CD4-positive, alpha-beta T cell treated with Interferon gamma for 1 hour (primary cell): ENCODE results near the gene NAB2.

ENCODE experiments used
- DNase-seq: peaks from one replicate; pipeline ENCODE4 v3.0.0-alpha.2; 2020

Gene NAB2

DNA sequence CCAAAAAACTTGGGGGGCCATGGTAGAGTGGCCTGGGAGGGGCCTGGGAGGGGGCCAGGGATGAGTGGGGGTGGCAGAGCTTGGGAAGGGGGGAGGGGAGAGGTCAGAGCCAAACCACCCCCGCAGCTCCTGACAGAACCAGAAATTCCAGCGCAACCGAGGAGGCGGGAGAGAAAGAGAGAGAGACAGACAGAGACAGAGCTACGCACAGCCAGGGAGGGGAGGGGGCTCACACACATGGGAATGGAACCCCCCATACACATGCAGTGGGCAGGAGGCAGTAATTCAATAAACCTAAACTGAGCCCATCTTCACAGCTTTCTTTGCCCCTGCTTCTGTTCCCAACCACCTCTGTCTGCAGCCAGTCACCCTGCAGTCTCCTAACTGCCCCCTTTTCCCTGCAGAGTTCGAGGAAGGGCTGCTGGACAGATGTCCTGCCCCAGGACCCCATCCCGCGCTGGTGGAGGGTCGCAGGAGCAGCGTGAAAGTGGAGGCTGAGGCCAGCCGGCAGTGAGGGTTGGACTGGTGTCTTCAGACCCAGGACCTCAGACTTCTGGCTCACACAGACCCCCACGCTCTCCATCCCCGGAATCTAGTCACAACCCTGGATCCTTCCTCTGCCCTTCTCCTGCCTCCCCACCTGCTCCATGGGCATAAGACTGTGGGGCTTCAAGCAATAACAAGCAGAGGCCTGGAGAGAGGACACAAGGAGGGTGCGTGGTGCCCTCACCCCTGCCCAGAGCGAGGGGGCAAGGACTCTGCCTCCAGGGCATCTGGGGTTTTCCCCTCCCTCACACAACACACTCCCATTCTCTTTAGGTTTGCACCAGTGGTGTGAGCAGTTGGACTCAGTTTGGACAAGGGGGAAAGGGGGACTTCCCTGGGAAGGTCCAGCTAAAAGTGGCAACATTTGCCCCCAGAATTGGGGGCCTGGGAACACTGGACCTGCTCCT lies 5.6 kb downstream of the NAB2 start:
- DNase-seq: no peak

DNA sequence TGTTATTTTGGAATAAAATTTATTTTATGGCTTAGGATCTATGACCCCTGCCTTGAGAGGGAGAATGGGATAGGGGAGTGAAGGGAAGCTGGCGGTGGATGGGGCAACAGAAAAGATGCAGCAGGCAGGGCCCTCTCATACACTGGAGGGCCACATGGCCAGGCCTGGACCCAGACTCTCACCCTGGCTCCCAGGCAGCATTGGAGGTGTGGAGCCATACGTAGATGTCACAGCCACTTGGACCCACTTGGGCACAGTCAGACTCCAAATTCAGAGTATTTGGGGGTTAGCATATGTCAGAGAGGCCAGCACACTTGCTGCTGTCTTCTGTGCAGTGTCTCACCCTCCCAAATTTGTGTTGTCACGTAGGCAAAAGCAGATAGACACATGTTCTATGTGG lies 6.5 kb downstream of the NAB2 start:
- no peak for DNase-seq

DNA sequence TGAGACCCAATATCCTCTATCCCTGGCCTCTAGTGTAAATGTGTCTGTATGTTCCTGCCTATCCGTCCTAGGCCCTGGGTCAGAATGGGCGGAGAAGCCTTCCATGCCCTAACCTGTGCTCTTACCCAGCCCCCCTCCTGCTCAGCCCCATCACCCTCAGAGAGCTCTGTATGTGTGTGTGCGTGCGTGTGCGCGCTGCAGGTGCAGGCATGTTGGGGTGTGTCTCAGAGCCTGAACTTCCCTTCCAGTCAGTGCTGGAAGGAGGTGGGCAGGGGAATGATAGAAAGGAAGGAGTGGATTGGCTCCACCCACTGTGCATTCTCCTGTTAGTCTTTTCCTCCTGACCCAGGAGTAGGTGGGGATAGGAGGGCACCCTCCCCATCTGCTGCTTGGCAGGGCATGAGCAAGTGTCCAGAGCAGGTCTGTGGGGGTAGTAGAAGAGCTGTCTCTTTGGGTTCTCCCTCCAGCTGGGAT lies 7.2 kb downstream of the NAB2 start:
- no peak for DNase-seq

DNA sequence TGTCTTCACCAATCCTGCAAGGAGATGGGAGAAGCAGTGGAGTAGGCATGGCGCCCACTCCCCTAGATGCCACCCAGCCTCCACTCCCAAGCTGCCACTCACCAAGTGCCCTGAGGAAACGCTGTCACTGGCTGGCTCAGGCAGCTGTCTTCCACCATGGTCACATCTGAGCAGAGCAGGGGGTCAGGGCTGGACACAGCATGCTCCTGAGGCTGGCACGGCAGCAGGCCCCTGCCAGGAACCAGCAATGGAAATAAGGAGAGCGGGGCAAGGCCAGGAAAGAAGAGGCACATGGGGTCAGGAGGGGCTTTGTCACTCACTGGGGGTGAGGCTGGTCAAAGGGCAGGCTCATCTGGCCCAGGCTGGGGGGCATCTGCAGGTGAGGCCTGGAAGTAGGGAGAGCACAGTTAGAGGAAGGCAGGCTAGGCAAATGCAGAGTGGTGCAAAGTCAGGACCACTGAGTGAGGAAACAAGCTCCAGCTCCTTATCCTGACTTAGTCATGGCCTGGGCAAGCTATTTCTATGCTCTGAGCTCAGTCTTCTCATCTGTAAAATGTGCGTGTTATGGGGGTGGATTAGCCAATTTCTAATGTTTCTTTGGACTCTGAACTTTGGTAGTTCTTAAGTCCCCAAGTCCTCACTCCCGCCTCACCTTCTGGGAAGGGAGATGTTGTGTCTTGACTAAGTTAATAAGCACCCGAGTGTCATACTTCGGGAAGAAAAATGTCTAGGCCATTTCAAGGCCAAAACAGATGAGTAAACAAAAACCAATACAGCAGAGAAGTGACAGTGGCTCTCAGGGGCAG lies 8.0 kb downstream of the NAB2 start:
- no peak for DNase-seq

DNA sequence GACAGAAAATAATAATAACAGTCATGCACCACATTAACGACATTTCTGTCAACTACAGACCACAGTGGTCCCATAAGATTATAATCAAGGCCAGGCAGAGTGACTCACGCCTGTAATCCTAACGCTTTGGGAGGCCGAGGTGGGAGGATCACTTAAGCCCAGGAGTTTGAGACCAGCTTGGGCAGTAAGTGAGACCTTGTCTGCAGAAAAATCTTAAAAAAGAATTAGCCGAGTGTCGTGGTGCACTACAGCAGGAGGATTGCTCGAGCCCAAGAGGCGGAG lies 8.6 kb downstream of the NAB2 start:
- DNase-seq: no peak

DNA sequence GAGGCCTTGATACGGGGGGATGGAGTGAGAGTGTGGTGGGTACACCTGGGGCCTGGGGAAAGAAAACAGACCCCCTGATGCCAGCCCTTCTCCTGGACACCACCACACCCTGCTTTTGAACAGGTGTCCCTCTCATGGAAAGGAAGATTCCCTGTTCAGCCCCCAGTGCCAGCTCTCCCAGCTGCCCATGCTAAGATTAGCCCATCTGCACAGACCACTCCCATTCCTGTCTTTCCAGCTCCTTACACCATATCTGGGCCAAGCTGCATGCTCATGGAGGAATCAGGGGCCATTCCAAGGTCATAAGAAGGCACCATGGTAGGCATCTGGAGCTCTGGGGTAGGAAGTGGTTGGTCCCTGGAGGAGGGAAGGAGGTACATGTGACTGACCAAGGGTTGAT lies 9.6 kb downstream of the NAB2 start:
- no peak for DNase-seq

DNA sequence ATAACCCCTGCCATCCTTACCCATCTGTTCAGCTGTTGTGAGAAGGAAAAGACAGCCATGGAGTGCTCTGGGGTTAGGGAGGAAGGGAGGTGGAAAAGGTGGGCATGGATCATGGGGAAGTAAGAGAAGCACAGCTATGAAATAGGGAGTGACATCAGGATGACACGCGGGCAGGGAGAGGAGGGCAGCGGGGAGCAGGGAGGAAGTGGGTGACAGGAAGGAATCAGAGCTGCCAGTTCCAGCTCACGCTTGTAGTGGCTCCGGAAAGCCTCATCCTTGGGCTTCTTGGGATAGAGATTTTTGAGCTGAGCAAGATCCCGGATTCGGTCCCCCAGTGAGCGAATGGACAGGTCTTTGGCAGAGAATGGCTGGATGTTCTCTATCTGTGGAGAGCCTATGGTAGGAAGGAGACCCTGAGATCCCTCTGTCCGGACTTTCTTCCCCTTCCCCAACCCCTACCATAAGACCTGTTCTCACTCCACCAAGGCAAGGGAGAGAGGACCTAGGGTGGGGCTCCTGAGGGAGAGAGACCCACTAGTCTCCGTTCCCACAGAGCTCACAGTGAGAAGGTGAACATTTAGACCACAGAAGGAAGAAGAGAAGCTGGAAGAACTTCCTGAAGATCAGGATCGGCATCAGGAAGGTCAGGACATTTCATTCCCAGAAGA lies 10.3 kb downstream of the NAB2 start:
- DNase-seq: no peak

DNA sequence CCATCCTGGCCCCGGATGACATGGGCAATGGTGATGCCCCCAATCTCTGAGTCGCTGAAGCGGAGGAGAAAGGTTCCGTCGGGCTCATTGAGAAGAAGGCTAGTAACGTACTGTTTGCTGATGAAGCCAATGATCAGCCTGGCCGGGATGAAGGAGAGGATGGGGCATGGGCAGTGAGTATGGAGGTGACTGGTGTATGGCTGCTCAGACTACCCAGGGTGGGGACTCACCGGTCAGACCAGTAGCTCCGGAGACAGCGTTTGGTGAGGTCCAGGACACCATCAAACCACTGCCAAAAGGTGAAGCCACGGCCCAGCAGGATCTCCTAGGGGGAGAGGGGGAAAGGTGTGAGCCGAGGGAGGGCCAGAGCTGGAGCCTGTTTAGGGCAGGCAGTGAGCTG lies 10.9 kb downstream of the NAB2 start:
- no peak for DNase-seq

DNA sequence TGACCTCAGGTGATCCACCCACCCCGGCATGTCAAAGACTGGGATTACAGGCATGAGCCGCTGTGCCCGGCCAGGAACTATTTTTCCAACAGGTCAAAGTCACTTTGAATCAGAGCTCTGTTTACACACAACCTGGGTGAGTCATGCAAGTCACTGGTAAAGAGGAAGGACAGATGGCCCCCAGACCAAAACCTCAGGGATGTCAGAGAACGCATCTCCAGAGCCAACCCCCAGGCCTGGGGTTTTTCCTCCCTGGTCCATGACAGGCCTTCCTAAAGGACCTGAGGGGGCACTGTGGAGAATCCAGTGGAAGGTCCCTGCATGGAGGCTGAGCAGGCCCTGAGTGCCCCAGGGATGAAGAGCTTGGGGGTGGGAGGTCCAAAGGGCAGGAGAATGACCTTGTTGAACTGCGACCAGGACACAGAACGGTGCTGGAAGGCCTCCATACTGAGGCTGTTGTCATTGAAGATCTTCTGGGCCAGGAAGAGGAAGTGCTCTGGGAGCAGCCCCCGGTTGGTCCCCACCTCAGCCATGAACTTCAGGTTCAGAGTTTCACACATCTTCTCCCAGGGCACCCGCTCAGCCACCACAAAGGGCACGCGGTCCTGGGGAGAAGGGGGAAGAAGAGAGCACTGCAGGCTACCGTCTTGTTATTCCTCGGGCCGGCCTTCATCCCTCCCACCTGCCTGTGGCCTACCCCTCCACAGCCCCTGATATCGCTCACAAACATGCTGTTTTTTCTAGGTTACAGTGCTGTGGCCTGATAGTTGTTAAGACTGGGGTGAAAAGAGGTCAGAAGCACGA lies 13.2 kb downstream of the NAB2 start:
- no peak for DNase-seq

DNA sequence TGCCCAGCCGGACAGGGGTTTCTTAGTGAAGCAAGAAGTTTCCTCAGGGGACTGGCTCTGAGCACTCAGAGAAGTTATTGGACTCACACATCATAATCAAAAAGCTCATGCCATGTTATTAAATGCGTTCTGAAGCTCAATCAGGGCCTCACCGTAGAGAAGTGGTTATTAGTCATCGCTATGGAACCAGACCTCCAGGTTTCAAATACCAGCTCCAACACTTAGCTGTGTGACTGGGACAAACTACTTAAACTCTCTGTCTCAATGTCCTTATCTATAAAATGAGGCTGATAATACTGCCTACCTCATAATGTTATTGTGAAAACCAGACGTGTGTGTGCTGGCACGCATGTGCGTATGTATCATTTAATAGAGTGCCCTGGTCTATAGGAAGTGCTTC lies 14.9 kb downstream of the NAB2 start:
- DNase-seq: no peak

DNA sequence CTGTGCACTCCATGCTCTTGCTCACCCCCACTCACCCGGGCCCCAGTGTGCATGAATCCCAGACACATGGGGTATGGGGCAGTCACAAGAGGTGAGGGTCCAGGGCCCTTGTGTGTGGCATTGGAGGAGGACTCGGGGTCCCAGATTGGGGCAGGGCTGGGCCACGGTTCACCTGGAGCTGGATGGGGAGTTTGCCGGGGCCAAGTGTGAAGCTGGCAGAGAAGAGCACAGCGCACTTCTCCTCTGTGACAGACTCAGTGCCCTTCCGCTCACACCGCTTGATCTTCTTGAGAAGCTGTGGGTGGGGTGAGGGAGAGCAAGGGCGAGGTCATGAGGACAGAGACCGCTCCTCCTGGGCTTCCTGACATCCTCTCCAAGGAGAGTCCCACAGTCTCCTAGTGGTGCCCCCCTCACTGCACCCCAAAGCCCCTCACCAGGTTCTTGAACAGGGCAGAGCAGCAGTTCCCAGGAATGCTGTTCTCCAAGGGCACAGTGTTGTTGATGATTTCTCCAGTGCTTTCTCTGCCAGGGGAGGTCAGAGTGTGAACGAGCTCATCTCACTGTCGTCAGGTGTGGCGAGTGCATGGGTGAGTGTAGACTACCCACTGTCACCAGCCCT lies 15.5 kb downstream of the NAB2 start:
- no peak for DNase-seq

DNA sequence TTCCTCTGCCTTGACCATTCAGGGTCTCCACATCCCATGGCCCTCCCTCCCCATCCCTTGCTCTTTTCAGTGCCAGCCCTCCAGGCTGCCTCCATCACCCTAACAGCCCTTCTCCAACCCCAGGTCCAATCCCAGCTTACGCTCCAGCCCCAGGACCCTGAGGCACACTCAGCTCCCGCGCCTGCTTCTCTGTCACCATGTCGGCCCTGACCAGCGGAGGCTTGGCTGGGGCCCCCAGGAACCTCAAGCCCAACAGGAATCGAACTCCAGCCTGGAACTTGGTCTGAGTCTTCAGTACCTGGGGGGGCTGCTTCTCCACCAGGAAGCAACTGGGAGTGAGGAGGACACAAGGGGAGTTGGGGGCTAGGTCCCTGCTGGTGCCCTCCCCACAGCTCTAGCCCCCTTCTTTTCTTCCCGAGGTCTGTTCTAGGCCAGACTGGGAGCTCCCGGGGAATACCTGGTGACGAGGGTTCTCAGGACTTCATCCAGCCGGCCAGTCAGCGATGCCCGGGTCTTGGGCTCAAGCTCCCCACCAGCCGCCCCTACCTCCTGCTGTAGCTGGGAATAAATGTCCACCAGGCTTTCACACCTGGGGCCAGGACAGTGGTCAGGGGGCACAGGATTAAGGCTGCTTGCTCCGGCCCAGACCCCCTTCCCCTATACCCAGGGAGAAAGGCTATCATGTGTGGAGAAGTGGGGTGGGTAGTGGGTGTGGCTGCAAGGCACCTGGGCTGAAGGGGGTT lies 16.3 kb downstream of the NAB2 start:
- DNase-seq: no peak

DNA sequence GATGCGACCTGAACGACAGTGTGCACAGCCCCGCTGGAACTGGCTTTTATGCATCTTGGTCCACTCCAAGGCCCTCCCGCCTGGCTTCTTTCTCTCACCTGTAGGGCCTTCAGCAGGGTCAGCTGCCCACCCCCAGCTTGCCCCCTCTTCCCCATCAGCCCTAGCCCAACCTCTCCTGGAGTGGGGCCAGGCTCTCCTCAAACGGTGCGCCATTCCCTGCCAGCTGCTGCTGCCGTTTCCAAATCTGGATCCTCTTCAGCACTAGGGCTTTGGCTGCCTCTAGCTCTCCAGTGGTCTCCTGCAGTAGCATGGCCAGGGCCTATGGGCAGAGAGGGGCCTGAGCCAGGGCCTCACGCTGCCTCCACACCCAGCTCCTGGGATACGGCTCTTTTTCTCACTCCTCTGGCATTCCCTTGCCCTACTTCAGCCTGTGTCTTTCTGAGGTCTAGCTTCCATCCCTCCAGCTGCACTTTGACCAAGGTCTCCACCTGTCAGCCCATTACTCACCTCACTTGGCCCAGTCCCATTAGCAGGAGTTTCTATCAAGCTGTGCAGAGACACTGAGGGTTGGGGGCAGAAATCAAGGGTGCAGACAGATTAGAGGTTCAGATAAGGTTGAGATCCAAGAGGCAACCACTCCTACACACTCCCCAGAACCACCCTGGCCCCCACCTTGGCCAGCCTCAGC lies 17.3 kb downstream of the NAB2 start:
- DNase-seq: no peak

DNA sequence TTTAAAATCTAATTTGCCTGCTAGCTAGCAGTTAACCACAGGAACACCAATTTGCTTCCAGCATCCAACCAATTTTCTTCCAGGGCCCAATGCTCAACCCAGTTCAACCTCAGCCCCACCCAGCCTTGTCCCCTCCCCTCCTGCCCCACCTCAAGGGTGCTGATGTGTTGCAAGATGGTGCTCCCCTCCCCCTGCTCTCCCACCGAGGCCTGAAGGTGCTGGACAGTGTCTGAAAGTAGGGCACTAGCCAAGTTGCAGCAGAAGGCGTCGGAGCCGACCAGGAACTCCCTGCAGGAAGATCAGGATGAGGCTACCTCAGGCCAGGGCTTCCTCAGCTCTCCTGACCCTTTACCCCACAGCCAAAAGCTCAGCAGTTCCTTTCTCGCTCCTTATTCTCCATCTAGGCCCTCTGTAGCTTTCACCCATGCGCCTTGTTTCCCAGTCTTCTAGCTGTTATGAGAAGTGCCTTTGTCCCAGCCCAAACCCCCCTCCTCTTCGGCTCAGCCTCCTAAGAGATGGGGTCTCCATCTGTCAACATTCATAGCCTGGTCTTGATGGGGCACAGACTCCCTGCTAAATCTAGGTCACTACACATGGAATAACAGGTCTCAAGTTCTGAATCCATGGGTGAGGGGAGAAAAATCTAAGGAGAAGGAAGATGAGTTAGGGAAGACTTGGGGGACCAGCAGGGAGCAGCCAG lies 18.7 kb downstream of the NAB2 start:
- no peak for DNase-seq

DNA sequence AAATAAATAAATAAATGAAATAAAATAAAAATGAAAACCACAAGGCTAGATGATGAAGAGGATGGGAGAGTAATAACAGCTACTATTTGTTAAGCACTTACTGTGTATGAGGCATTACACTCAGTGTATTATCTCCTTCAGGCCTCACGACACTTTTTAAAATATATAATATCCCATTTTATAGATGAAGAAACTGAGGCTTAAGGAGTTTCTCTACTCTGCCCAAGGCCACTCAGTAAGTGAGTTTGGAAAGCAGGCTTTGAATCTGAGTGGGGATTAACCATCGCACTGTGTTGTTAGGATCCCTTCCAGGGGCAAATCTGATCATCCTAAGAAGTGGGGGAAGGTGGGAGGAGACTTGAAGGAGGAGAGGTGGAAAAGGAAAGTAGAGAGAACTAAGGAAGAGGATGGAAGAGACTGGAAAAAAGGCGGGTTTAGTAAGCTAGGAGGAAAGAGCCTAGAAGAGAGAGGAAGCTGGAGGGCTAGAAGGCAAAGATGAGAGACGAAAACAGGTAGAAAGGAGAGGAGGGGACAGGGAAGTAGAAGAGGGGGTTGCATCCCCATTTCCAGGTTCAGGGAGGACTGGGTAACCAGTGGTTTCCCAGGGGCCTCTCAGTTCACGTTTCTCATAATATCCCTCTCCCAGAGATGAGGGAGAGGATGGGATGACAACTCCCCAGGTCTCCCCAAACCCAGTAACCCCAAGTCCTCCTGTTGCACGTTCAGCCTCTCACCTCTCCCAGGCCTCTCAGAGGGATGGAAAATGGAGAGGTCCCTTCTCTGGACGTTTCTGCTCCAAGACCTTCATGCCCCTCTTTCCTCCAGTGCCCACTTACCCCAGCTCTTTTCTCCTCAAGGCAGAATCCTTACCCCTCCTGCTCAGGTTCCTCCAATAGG lies 20.5 kb downstream of the NAB2 start:
- DNase-seq: no peak

DNA sequence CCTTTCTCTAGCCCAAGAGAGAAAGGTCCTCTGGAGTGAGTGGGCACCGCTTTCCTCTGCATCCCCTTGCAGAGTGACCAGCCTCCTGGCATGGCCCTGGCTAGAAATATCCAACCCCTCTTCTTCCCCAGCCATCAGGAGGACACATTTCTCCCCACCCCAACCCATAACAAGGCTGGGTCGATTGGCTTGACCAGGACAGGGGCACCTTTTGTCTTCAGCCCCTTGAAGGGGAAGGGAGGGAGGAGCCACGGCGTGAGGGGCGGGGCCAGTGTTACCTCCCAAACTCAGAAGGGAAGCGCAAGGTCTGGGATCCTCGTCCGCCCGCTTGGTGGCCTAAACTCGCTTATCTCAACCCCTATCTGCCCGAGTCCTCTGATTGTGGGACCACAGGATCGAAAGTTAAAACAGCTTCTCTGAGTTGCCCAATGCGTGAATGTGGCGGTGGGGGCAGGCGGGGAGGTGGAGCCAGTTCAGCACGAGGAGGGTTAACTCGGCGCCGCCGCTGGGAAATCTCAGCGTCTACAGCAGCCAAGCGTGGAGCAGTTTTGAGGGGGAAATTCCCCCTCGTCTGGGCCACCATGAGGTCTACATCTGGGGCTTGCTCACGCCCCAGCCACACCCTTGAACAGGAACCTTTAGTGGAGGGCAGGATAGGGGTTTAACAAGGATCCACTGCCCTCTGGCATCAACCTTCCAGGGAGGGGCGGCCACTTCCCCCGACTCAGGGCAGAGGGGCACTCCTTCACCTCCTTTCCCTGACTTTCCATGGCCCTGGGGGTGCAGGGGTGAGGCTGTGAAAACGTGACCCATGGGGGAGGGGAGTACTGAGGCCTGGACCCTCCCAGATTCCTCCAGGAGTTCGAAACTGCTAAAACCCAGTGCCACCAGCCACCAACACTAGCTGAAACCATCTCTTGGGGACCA lies 21.5 kb downstream of the NAB2 start:
- peak; percentile 82 for DNase-seq

DNA sequence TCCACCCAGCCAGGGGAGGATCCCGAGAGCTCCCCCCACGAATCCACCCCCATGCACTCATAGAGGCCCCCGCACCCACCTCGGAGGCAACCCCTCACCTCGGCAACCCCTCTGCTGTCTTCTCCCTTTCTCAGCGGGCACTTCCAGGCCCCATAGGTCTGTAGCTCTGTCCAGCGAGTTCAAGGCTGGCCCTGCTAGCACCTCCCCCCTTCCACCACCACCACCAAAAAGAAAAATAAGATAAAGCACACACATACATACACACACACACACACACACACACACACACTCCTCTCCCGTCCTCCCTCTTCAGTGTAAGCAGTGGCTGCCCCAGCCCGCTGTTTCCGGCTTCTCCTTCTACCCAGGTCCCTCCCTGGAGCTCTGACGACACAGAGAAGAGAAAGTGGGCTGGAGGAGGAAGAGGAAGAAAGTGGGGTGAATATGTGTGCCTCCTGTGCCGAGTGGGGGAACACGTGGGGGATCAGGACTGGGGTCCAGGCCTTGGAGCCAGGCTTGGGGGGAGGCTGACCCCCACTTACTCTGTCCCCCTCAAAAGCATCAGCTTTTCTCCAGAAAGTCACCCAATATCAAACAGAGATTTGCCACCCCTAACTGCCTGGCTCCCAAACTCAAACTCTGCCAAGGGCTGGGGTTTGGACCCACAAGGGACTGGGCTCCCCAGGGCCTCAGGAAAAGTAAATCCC lies 22.3 kb downstream of the NAB2 start, which contains the start of gene STAT6:
Gene STAT6, minus strand, starts transcription at position 332 of the 704 bp plus-strand sequence. CDS start 3,084 bp downstream, outside the sequence.
- peak; percentile 92 for DNase-seq
